PC-3 (cell line): ENCODE data around the gene ARAF.
"Not testable (repeated sequence)": the region's sequence is repeated elsewhere in the genome, so short reads cannot be mapped to it uniquely, and the experiment has no call there.

Source experiments
- CTCF ChIP-seq: fragments of 300-600 bp; sonication (generic); conservative IDR thresholded peaks from 2 replicates; pipeline ENCODE4 v1.5.1; 2017; ENCODE audit warnings: antibody characterized with exemption, low read depth, mild to moderate bottlenecking, low read length
- EZH2phosphoT487 ChIP-seq: fragments of 300-600 bp; sonication (generic); IDR thresholded peaks from 2 replicates; pipeline ENCODE4 v1.6.1; 2018; ENCODE audit warnings: mild to moderate bottlenecking, antibody characterized with exemption, low read length, borderline replicate concordance

GRCh38 chrX:47513034-47513965 is 47.7 kb upstream of the ARAF start:
- TF ChIP-seq CTCF, EZH2phosphoT487: not testable (repeated sequence)
